Measurements from ENCODE around the gene APCDD1. TPM values are rescaled to one million over a fixed set of nuclear protein-coding genes. Genes with fewer than 3 reads are reported as not detected.

Gene APCDD1
- total RNA-seq, 4 donors from 2014 or later: 4.6 to 13.0 (median 7.5) TPM

- intact Hi-C loops (cut with DNase I; ENCODE audit: low total_unique reads): no loop called here
These were observed 5.0 kb upstream of the APCDD1 start for GRCh38 chr18:10449396-10449795.

GRCh38 chr18:10450986-10451385 is 3.4 kb upstream of the APCDD1 start:
- no peaks in the 10 kb centered on the region for H3K9me3 ChIP-seq
- no peaks in the 10 kb centered on the region for H3K36me3 ChIP-seq
- in situ Hi-C loops (cut with MboI; ENCODE audit: low sequenced_read_pairs in 4 of 4) (no loop called here), intact Hi-C loops (cut with DNase I; ENCODE audit: low total_unique reads) (no loop called here)
- H3K27ac ChIP-seq: no peak overlapping the region
- H3K27me3 ChIP-seq: peaks cover 12 to 18% (median 13%) of the 10 kb centered on the region in 3 donors
- ATAC-seq (no peak), DNase-seq (no peak)
- TF ChIP-seq CTCF (IDR thresholded peaks at IDR 0.05 in 4 of 5, conservative IDR thresholded peaks at IDR 0.05 in 1 of 5) (no peak), POLR2A (IDR thresholded peaks at IDR 0.05) (no peak)
- H3K4me1 ChIP-seq: peaks cover 0 to 14% of the 10 kb centered on the region in 2 donors
- H3K4me3 ChIP-seq: no peak overlapping the region

More at GRCh38 chr18:10449396-10449795, 5.0 kb upstream of the APCDD1 start:
- H3K9me3 ChIP-seq: no peaks in the 10 kb centered on the region
- no peak for TF ChIP-seq CTCF (IDR thresholded peaks at IDR 0.05 in 4 of 5, conservative IDR thresholded peaks at IDR 0.05 in 1 of 5)
- TF ChIP-seq POLR2A (IDR thresholded peaks at IDR 0.05): no peak
- H3K36me3 ChIP-seq: no peaks in the 10 kb centered on the region
- peaks cover 0 to 4% of the 10 kb centered on the region in 2 donors for H3K4me1 ChIP-seq
- H3K27me3 ChIP-seq: peaks cover 0 to 6% (median 2%) of the 10 kb centered on the region in 3 donors
- no peak overlapping the region for H3K27ac ChIP-seq
- H3K4me3 ChIP-seq: no peak overlapping the region
- DNase-seq: no peak
- in situ Hi-C loops (cut with MboI; ENCODE audit: low sequenced_read_pairs in 4 of 4): no loop called here
- ATAC-seq: no peak

GRCh38 chr18:10453261-10453805 is 1.1 kb upstream of the APCDD1 start:
- Histone ChIP-seq H3K27ac (peak overlapping the region; percentile 70 to 83 (median 76)), H3K9me3 (no peaks in the 10 kb centered on the region), H3K27me3 (peaks cover 23 to 34% (median 32%) of the 10 kb centered on the region in 3 donors), H3K36me3 (no peaks in the 10 kb centered on the region), H3K4me3 (peak overlapping the region in 1 of 4 donors; percentile 44), H3K4me1 (peaks cover 0 to 14% of the 10 kb centered on the region in 2 donors)
- ATAC-seq (no peak), DNase-seq (no peak)
- intact Hi-C loops (cut with DNase I; ENCODE audit: low total_unique reads): no loop called here
- in situ Hi-C loops (cut with MboI; ENCODE audit: low sequenced_read_pairs in 4 of 4): no loop called here
- TF ChIP-seq POLR2A (IDR thresholded peaks at IDR 0.05) (no peak), CTCF (IDR thresholded peaks at IDR 0.05 in 4 of 5, conservative IDR thresholded peaks at IDR 0.05 in 1 of 5) (no peak)

GRCh38 chr18:10454681-10455557 is 484 bp downstream of the APCDD1 start:
- Histone ChIP-seq H3K4me1 (peaks cover 0 to 14% of the 10 kb centered on the region in 2 donors), H3K9me3 (no peaks in the 10 kb centered on the region), H3K4me3 (peak overlapping the region; percentile 50 to 67 (median 57)), H3K27ac (peak overlapping the region; percentile 8 to 55 (median 44)), H3K27me3 (peaks cover 23 to 45% (median 32%) of the 10 kb centered on the region in 3 donors), H3K36me3 (no peaks in the 10 kb centered on the region)
- in situ Hi-C loops (cut with MboI; ENCODE audit: low sequenced_read_pairs in 4 of 4): no loop called here
- ATAC-seq (no peak), DNase-seq (no peak)
- TF ChIP-seq CTCF (IDR thresholded peaks at IDR 0.05 in 4 of 5, conservative IDR thresholded peaks at IDR 0.05 in 1 of 5) (no peak), POLR2A (IDR thresholded peaks at IDR 0.05) (no peak)
- intact Hi-C loops (cut with DNase I; ENCODE audit: low total_unique reads): loop anchor here (1.0 kb wide), 1 partner anchor 24 kb away; no protein-coding TSS in a partner anchor
